ENCODE data around the gene FBXL17.

The FBXL17 gene

GRCh38 chr5:108146222-108146621, 235.7 kb downstream of the FBXL17 start:
- no peak for DNase-seq

- no peak for DNase-seq
These were observed 236.5 kb downstream of the FBXL17 start for GRCh38 chr5:108145351-108145750.

GRCh38 chr5:108144332-108144731, 237.6 kb downstream of the FBXL17 start:
- DNase-seq = no peak

GRCh38 chr5:108143581-108143980, 238.3 kb downstream of the FBXL17 start:
- DNase-seq = no peak

GRCh38 chr5:108141676-108142075, 240.2 kb downstream of the FBXL17 start:
- DNase-seq = no peak

GRCh38 chr5:108136493-108136892, 245.4 kb downstream of the FBXL17 start:
- no peak for DNase-seq

DNA sequence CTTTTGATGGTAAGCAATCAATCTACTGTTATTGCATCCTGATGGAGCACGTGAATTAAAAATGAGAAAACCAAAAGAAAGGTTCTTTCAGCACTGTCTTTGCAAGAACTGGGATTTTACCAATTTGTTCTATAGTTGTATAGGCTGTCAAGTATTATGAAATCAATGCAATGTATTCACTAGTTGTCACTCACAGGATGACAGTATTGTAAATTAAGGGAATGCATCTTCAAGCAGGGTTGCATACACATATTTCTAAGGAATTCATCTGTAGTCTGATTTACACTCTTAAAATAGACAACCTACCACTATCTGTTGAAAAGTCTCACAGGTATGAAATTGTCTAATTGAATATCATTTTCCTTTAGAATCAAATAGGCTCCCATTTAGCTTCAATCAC, 252.8 kb downstream of the FBXL17 start:
- DNase-seq = no peak

GRCh38 chr5:108125771-108126511, 256.0 kb downstream of the FBXL17 start:
- DNase-seq = no peak

DNA sequence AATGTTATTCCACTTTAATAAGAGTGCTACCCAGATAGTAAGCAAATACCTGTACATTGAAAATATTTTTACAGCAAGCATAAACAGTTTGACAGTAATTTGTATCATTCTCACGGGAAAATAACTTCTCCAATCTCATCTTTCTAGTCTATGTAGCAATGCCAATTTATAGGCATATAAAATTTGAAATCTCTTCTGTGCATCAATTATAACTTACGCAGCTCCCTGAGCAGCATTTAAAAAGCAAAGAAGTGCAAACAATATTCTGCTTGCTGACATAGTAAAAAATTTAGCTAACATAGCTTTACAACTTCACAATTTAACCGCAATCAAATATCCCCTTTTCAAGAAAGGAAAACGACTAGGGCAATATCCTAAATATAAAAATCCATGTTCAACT, 257.3 kb downstream of the FBXL17 start:
- no peak for DNase-seq

DNA sequence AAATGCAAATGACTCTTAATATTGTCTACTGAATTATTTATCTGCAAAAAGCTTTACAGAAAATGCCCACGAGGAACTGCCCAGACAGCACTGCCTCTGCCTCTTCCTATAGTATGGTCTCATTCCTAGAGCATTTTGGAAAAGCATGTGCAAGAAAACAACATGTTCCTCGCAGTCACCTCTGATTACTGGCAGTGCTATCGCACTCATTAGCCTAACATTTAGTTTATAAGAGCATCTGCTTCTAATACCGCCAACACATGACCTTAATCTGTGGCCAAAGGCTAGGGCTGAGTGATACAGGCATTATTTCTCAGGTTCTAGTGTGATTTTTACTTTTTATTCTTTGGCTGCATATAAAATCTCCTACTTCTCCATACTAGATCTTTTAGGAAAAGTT, 259.2 kb downstream of the FBXL17 start:
- no peak for DNase-seq

DNA sequence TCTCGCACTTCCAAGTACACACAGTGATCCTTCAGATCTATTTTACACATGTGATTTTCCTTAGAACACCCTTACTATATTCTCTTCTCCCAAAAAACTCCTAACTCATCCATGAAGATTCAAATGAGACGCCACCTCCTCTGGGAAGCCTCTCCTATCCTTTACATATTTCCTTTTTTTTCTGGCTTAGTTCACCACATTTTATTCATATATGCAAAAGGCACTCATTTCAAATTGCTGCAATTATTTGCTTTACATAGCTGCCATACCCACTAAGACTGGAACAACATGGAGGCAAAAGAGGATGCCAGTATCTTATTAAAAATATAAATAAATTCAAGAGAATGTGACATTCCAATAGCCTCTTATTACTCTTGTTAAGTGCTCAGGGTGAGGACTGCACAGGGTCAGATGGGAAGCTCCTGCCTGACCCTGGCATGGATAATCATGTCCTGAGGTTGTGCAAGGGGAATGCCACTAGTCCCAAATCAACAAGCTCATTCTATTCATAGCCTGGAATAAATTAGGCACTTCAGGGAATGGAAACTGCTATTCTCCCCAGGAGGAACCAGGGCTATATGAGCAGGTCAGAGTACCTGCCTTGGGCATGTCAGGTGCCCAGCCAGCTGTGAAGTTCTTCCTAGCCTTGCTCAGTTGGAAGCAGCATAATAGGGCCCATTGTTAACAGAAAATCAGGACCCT, 262.9 kb downstream of the FBXL17 start:
- no peak for DNase-seq

DNA sequence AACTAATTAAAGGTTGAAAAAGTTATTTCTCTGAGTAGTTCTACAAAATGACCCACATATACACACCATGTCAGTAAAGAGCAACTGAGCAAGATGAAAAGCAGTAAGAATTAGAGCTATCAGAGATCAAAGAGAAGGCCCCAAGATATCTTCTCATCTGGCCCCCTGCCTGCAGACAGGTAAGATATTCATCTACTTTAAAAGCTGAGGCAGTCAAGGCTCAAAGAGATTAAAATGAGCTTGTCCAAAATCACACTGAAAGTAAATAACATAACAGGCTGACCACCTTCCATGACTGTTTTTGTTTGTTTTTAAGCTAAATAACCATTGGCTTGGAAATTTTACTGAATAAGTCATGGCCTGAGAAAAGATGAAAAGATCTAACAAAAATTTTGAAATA, 266.2 kb downstream of the FBXL17 start:
- DNase-seq = no peak

- DNase-seq = no peak
These were observed 267.9 kb downstream of the FBXL17 start for GRCh38 chr5:108113950-108114349.

DNA sequence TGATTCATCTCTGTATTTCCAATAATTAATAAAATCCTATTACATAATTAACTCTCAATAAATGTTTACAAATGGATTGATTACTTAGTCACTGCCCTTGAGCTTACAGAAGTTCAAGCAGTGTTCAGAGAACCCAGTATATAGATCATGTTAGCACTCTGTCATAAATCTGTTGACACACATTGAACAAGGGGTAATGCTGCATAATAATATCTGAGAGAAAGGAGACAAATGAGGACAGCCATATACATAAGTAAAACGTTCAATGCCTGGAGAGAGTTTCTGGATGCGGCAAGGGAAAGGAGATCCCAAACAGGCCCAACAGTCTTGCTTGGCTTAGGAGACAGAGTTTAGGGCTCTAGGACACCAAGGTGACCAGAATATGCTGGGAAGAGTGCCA, 270.2 kb downstream of the FBXL17 start:
- DNase-seq = peak in 1 of 3 experiments; percentile 0

GRCh38 chr5:108109059-108109458, 272.8 kb downstream of the FBXL17 start:
- DNase-seq = no peak

GRCh38 chr5:108104448-108104847, 277.4 kb downstream of the FBXL17 start:
- no peak for DNase-seq

DNA sequence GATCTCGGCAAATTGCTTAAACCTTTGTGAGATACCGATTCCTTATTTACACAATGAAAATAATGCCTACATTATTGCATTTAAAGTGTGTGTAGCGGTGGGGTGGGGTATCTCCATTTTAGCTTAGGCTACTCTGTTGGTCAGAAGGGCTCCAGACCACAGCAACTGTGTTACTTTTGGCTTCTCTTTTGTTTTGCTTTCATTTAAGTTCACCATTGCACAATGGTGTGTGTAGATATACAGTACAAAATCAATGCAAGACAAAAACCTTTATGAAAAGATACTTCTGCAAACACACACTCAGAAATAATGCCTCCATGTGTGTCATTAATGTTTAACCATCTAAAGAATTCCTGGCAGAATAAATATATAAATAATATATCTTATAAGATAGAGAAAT, 279.4 kb downstream of the FBXL17 start:
- no peak for DNase-seq

GRCh38 chr5:108101821-108102220, 280.1 kb downstream of the FBXL17 start:
- no peak for DNase-seq

DNA sequence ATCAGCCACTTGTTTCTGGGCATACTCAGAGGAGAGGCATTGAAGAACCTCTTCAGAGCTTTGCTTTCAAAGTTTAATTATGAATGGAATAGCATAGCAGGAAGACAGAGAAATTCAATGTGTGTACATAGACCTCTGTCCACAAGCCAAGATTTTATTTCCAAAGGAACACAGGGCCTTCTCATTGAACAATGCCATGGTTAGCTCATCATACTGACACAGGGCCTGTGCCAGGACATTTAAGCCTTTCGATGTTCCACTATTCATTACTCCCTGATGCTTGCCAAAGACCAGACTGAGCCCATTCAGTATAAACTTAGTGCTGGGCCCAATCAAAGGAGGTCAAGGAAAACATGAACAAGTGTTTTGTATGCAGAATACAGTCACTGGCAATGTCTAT, 280.8 kb downstream of the FBXL17 start:
- DNase-seq = no peak

DNA sequence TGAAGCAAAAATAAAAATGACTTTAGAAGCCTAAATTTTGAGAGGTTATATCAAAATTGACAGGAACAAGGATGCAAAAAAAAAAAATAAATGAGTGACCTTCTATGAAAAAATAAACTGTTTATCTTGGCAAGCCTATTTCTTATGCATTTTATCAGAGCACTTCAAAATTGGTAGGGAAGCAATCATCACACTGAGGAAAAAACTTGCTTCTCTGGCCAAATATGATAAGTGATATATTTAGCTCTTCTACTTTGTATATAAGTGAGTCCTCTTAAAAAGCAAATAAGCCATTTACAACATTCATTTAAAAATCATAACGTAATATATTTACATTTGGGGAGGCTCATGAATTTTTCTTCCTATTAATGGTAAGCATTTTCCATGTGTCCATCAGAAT, 287.1 kb downstream of the FBXL17 start:
- no peak for DNase-seq

- DNase-seq = peak in 1 of 3 experiments; percentile 15
These were observed 288.7 kb downstream of the FBXL17 start for GRCh38 chr5:108093186-108093585.

DNA sequence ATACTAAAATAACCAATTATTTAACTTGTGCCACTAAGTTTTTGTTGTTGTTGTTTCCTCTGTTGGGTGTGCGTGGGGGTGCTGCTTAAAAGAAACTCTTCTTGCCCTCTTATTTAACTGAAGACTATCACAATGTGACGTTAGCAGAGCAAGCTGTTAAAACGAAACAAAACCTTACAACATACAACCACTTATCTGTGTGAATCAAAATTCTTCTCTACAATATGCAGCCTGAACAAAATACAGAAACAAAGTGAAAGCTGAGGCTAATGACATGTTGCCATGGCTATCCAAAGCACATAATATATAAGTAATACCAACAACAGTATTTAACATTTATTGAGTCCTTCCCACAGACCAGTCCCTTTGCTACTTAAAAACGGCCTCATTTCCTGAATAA, 291.0 kb downstream of the FBXL17 start:
- DNase-seq = no peak

- no peak for DNase-seq
These were observed 297.8 kb downstream of the FBXL17 start for GRCh38 chr5:108084105-108084504.

DNA sequence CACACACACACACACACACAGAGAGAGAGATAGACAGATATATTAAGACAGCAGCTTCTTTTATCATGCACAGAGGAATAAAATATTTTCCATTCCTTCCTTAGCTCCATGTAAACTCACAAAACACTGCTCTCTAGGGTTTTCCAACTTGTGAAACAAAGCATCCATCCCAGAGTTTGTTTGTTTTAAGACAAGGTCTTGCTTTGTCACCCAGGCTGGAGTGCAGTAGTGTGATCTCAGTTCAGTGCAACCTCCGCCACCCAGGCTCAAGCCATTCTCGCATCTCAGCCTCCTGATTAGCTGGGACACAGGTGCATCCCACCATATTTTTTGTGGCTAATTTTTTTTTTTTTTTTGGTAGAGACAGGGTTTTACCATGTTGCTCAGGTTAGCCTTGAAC, 298.7 kb downstream of the FBXL17 start:
- DNase-seq = no peak

- no peak for DNase-seq
These were observed 300.2 kb downstream of the FBXL17 start for GRCh38 chr5:108081707-108082106.

All from NCI-H1417 (cell line).